HCT116 (cell line): ENCODE measurements around the gene INTS6. TPM values are rescaled to one million over a fixed set of nuclear protein-coding genes. Genes with fewer than 3 reads are reported as not detected.

Source experiments
- ATAC-seq: fragments of 200-7000 bp; cut with Tn5 transposase; 2 replicates; pipeline ENCODE4 v1.9.1; 2020; ENCODE audit warnings: mild to moderate bottlenecking, moderate library complexity
- BruUV-seq: library from RNA; stranded (reverse); fragments of 400-500 nt; replicated peaks from 2 replicates; lab custom pipeline; 2021; lab: Mats Ljungman, UMichigan
- CTCF ChIA-PET: fragments of 300-600 bp; sonication (Branson Sonifier 250); formaldehyde crosslinking; loops from one replicate; lab custom pipeline; 2021; ENCODE audit warnings: antibody characterized with exemption; lab: Charles Lee
- POLR2A ChIA-PET: fragments of 300-600, 350-600 bp; sonication (Branson Sonifier 250); formaldehyde crosslinking; loops from one replicate; lab custom pipeline; 2021; ENCODE audit warnings: antibody characterized with exemption; lab: Charles Lee
- RAD21 ChIA-PET, 2 experiments: fragments of 300-600 bp; sonication (Branson Sonifier 250); formaldehyde crosslinking; loops; one replicate each; lab custom pipeline; 2023; ENCODE audit warnings: low total read pairs in 2 of 2; ENCODE audit not compliant: uncharacterized antibody in 2 of 2, unreplicated experiment in 2 of 2, low non-redundant PET in 1 of 2; lab: Charles Lee
- DNase-seq: peaks from one replicate; pipeline ENCODE4 v3.0.0-alpha.2; 2010; ENCODE audit warnings: low read depth, low spot score
- H2AFZ ChIP-seq: fragments of 200-600 bp; shearing (Covaris generic), sonication (generic); 2 replicates; pipeline ENCODE4 v1.6.1; 2017; ENCODE audit warnings: low read depth, mixed run types, mixed read lengths, antibody characterized with exemption, low read length; ENCODE audit not compliant: poor library complexity, severe bottlenecking
- H3K27ac ChIP-seq: 2 replicates; pipeline ENCODE4 v1.5.1; 2012; ENCODE audit warnings: low read depth, low read length
- H3K27me3 ChIP-seq: fragments of 200-600 bp; sonication (generic); 2 replicates; pipeline ENCODE4 v1.6.1; 2016; ENCODE audit warnings: mixed run types, low read length, mixed read lengths; ENCODE audit not compliant: insufficient read depth
- H3K36me3 ChIP-seq, 2 experiments: fragments of 200-500 bp in 1 of 2; fragments of 200-600 bp in 1 of 2; sonication (Bioruptor generic) in 1 of 2; sonication (generic) in 1 of 2; 2 replicates each; pipeline versions ENCODE4 v1.5.1 to v1.6.1; 2014 to 2016; ENCODE audit warnings: low read length in 2 of 2, inconsistent platforms in 1 of 2, mixed read lengths in 1 of 2, mixed run types in 1 of 2; ENCODE audit not compliant: insufficient read depth in 2 of 2, control insufficient read depth in 1 of 2
- H3K4me1 ChIP-seq, 2 experiments: fragments of 200-600 bp in 1 of 2; sonication (generic) in 1 of 2; 2 replicates each; pipeline versions ENCODE4 v1.5.1 to v1.6.1; 2012 to 2017; ENCODE audit warnings: low read length in 2 of 2, inconsistent platforms in 1 of 2, mild to moderate bottlenecking in 1 of 2, mixed read lengths in 1 of 2, mixed run types in 1 of 2, moderate library complexity in 1 of 2; ENCODE audit not compliant: insufficient read depth in 2 of 2, control insufficient read depth in 1 of 2
- H3K4me2 ChIP-seq: fragments of 200-600 bp; sonication (generic); 2 replicates; pipeline ENCODE4 v1.6.1; 2017; ENCODE audit warnings: mixed run types, low read length, mixed read lengths
- H3K4me3 ChIP-seq, 2 experiments: fragments of 200-600 bp in 1 of 2; sonication (generic) in 1 of 2; replicated peaks in 1 of 2; 2 replicates each; pipeline ENCODE4 v1.5.1; 2011 to 2016; ENCODE audit warnings: low read length in 2 of 2, control low read depth in 1 of 2, low read depth in 1 of 2, mild to moderate bottlenecking in 1 of 2, mixed read lengths in 1 of 2, mixed run types in 1 of 2
- H3K79me2 ChIP-seq: fragments of 200-600 bp; sonication (generic); 2 replicates; pipeline ENCODE4 v1.6.1; 2017; ENCODE audit warnings: mild to moderate bottlenecking, mixed run types, low read length, moderate library complexity, mixed read lengths; ENCODE audit not compliant: insufficient read depth
- H3K9ac ChIP-seq: fragments of 200-600 bp; sonication (generic); 2 replicates; pipeline ENCODE4 v1.6.1; 2016; ENCODE audit warnings: low read length, mixed read lengths
- H3K9me2 ChIP-seq: fragments of 200-600 bp; sonication (generic), shearing (Covaris generic); 2 replicates; pipeline ENCODE4 v1.6.1; 2017; ENCODE audit warnings: mixed run types, mild to moderate bottlenecking, moderate library complexity; ENCODE audit not compliant: insufficient read depth
- H3K9me3 ChIP-seq, 2 experiments: fragments of 200-500 bp in 1 of 2; fragments of 200-600 bp in 1 of 2; sonication (Bioruptor generic) in 1 of 2; sonication (generic) in 1 of 2; 2 replicates each; pipeline ENCODE4 v1.6.1; 2014 to 2017; ENCODE audit warnings: low read length in 2 of 2, mixed read lengths in 2 of 2, inconsistent platforms in 1 of 2, low read depth in 1 of 2, mild to moderate bottlenecking in 1 of 2, mixed run types in 1 of 2, moderate library complexity in 1 of 2; ENCODE audit not compliant: control insufficient read depth in 1 of 2, insufficient read depth in 1 of 2
- H4K20me1 ChIP-seq: fragments of 200-600 bp; sonication (generic), shearing (Covaris generic); 2 replicates; pipeline ENCODE4 v1.6.1; 2017; ENCODE audit warnings: mixed run types, mild to moderate bottlenecking, moderate library complexity; ENCODE audit not compliant: insufficient read depth
- CEBPB ChIP-seq: IDR thresholded peaks from 2 replicates; pipeline ENCODE4 v1.6.1; 2012; ENCODE audit warnings: low read depth
- CTCF ChIP-seq, 3 experiments: fragments of 200-600 bp in 1 of 3; sonication (generic) in 1 of 3; IDR thresholded peaks in 2 of 3; conservative IDR thresholded peaks in 1 of 3; 2 replicates each; pipeline ENCODE4 v1.5.1; 2012 to 2017; ENCODE audit warnings: low read depth in 2 of 3, low read length in 2 of 3, antibody characterized with exemption in 1 of 3, borderline replicate concordance in 1 of 3, control low read depth in 1 of 3, mild to moderate bottlenecking in 1 of 3, mixed read lengths in 1 of 3, mixed run types in 1 of 3, moderate library complexity in 1 of 3; ENCODE audit not compliant: insufficient read depth in 1 of 3
- EGR1 ChIP-seq: IDR thresholded peaks from 2 replicates; pipeline ENCODE4 v1.6.1; 2012; ENCODE audit warnings: low read depth
- ELF1 ChIP-seq: IDR thresholded peaks from 2 replicates; pipeline ENCODE4 v1.6.1; 2012; ENCODE audit warnings: low read depth, borderline replicate concordance
- EZH2 ChIP-seq: fragments of 200-600 bp; sonication (generic); IDR thresholded peaks from 2 replicates; pipeline ENCODE4 v1.6.1; 2017; ENCODE audit warnings: antibody characterized with exemption, mixed run types
- EZH2phosphoT487 ChIP-seq: fragments of 200-600 bp; IDR thresholded peaks from 2 replicates; pipeline ENCODE4 v1.6.1; 2018; ENCODE audit warnings: antibody characterized with exemption, borderline replicate concordance
- FOSL1 ChIP-seq: IDR thresholded peaks from 2 replicates; pipeline ENCODE4 v1.6.1; 2012; ENCODE audit warnings: low read depth
- JUND ChIP-seq: IDR thresholded peaks from 2 replicates; pipeline ENCODE4 v1.6.1; 2012
- MAX ChIP-seq: IDR thresholded peaks from 2 replicates; pipeline ENCODE4 v1.6.1; 2012
- POLR2A ChIP-seq: IDR thresholded peaks from 2 replicates; pipeline ENCODE4 v1.7.0; 2011; ENCODE audit warnings: borderline replicate concordance; ENCODE audit not compliant: insufficient read depth, insufficient read length; ENCODE audit errors: extremely low read depth
- POLR2AphosphoS5 ChIP-seq: IDR thresholded peaks from 2 replicates; pipeline ENCODE4 v1.6.1; 2011; ENCODE audit warnings: mild to moderate bottlenecking, low read depth, low read length, moderate library complexity
- REST ChIP-seq: IDR thresholded peaks from 2 replicates; pipeline ENCODE4 v1.6.1; 2012; ENCODE audit warnings: low read depth
- SIN3A ChIP-seq: IDR thresholded peaks from 2 replicates; pipeline ENCODE4 v1.6.1; 2012; ENCODE audit warnings: low read depth
- SP1 ChIP-seq: IDR thresholded peaks from 2 replicates; pipeline ENCODE4 v1.6.1; 2012; ENCODE audit warnings: low read depth
- SRF ChIP-seq: IDR thresholded peaks from 2 replicates; pipeline ENCODE4 v1.6.1; 2012; ENCODE audit warnings: low read depth
- TCF7L2 ChIP-seq: IDR thresholded peaks from 2 replicates; pipeline ENCODE4 v1.7.0; 2011; ENCODE audit warnings: borderline replicate concordance, inconsistent platforms; ENCODE audit not compliant: insufficient read depth, insufficient read length; ENCODE audit errors: extremely low read depth
- YY1 ChIP-seq: IDR thresholded peaks from 2 replicates; pipeline ENCODE4 v1.6.1; 2011; ENCODE audit warnings: low read length, low read depth, moderate library complexity, mild to moderate bottlenecking; ENCODE audit not compliant: insufficient replicate concordance; ENCODE audit errors: extremely low read depth
- ZFX ChIP-seq: fragments of 450-650 bp; IDR thresholded peaks from 2 replicates; pipeline ENCODE4 v1.6.1; 2017
- intact Hi-C: fragments of 100-400 bp; cut with micrococcal nuclease; formaldehyde crosslinking; loops from 2 replicates; pipeline ENCODE4 v1.10.0; 2022
- total RNA-seq: library from RNA; stranded (reverse); gene quantifications from one replicate; pipeline ENCODE4 v1.2.1, GENCODE V29; 2021; ENCODE audit not compliant: unreplicated experiment

The INTS6 gene
- total RNA-seq, 1 experiment from 2014 or later = 44.7 TPM

- intact Hi-C loops = no loop called here
- no TSS peak for BruUV-seq
- POLR2A ChIA-PET = no interaction called here
- H3K4me1 ChIP-seq = no peaks in the 10 kb centered on the region
- no peak overlapping the region for H3K27ac ChIP-seq
- H2AFZ ChIP-seq = no peak overlapping the region
- DNase-seq (no peak), ATAC-seq (no peak)
- H3K9ac ChIP-seq = no peak overlapping the region
- H4K20me1 ChIP-seq = no peaks in the 10 kb centered on the region
- no peaks in the 10 kb centered on the region for H3K36me3 ChIP-seq
- H3K4me2 ChIP-seq = no peak overlapping the region
- H3K79me2 ChIP-seq = no peaks in the 10 kb centered on the region
- no peak overlapping the region for H3K4me3 ChIP-seq
- H3K9me2 ChIP-seq = no peaks in the 10 kb centered on the region
- H3K27me3 ChIP-seq = no peaks in the 10 kb centered on the region
- CTCF ChIA-PET = no interaction called here
- RAD21 ChIA-PET = no interaction called here
- no peak for TF ChIP-seq TCF7L2
- no peak for TF ChIP-seq CTCF (IDR thresholded peaks at IDR 0.05 in 2 of 3, conservative IDR thresholded peaks at IDR 0.05 in 1 of 3; ENCODE audit: borderline replicate concordance in 1 of 3, insufficient read depth in 1 of 3, low read depth in 2 of 3, low read length in 2 of 3)
- no peaks in the 10 kb centered on the region for H3K9me3 ChIP-seq
Observed at GRCh38 chr13:51326777-51327176, 126.1 kb downstream of the INTS6 start.

GRCh38 chr13:51325837-51326236 is 127.0 kb downstream of the INTS6 start:
- H3K36me3 ChIP-seq = no peaks in the 10 kb centered on the region
- ChIA-PET CTCF (no interaction called here), POLR2A (no interaction called here), RAD21 (no interaction called here)
- H3K4me1 ChIP-seq = no peaks in the 10 kb centered on the region
- no peak overlapping the region for H3K27ac ChIP-seq
- no peaks in the 10 kb centered on the region for H3K9me2 ChIP-seq
- no peak overlapping the region for H2AFZ ChIP-seq
- no TSS peak for BruUV-seq
- ATAC-seq = no peak
- H3K9ac ChIP-seq = no peak overlapping the region
- H3K79me2 ChIP-seq = no peaks in the 10 kb centered on the region
- DNase-seq = no peak
- no peaks in the 10 kb centered on the region for H3K9me3 ChIP-seq
- no peak overlapping the region for H3K4me3 ChIP-seq
- intact Hi-C loops = no loop called here
- H3K27me3 ChIP-seq = no peaks in the 10 kb centered on the region
- H4K20me1 ChIP-seq = no peaks in the 10 kb centered on the region
- no peak overlapping the region for H3K4me2 ChIP-seq
- TF ChIP-seq ZFX = no peak
- no peak for TF ChIP-seq ELF1
- TF ChIP-seq JUND = no peak
- no peak for TF ChIP-seq FOSL1
- no peak for TF ChIP-seq MAX
- no peak for TF ChIP-seq EZH2phosphoT487
- TF ChIP-seq POLR2A = no peak
- TF ChIP-seq SRF = no peak
- no peak for TF ChIP-seq CEBPB
- TF ChIP-seq SP1 = no peak
- TF ChIP-seq POLR2AphosphoS5 = no peak
- TF ChIP-seq SIN3A = no peak
- TF ChIP-seq EZH2 = no peak
- TF ChIP-seq TCF7L2 = no peak
- no peak for TF ChIP-seq YY1
- TF ChIP-seq REST = no peak
- no peak for TF ChIP-seq EGR1
